Smooth muscle cell (in vitro differentiated cells): ENCODE measurements around the gene KNSTRN. TPM values are rescaled to one million over a fixed set of nuclear protein-coding genes. Genes with fewer than 3 reads are reported as not detected.

Source experiments
- DNase-seq: peaks from one replicate; lab custom pipeline; 2025; ENCODE audit not compliant: unreplicated experiment; lab: John Stamatoyannopoulos, UW
- H2AFZ ChIP-seq: fragments of 200-600 bp; sonication (generic); 2 replicates; pipeline ENCODE4 v1.6.0; 2016; ENCODE audit warnings: antibody characterized with exemption, low read depth, mild to moderate bottlenecking
- H3F3A ChIP-seq: fragments of 200-600 bp; sonication (generic); 2 replicates; pipeline ENCODE4 v1.6.0; 2017; ENCODE audit warnings: antibody characterized with exemption, low read depth
- H3K27ac ChIP-seq: fragments of 200-600 bp; sonication (generic); 2 replicates; pipeline ENCODE4 v1.5.1; 2016; ENCODE audit warnings: low read depth, mild to moderate bottlenecking
- H3K27me3 ChIP-seq: fragments of 200-600 bp; sonication (generic); 2 replicates; pipeline ENCODE4 v1.6.1; 2016; ENCODE audit warnings: low read depth, mild to moderate bottlenecking
- H3K36me3 ChIP-seq: fragments of 200-600 bp; sonication (generic); 2 replicates; pipeline ENCODE4 v1.5.1; 2016; ENCODE audit warnings: low read depth
- H3K4me1 ChIP-seq: fragments of 200-600 bp; sonication (generic); 2 replicates; pipeline ENCODE4 v1.5.1; 2016; ENCODE audit warnings: low read depth
- H3K4me2 ChIP-seq: fragments of 200-600 bp; sonication (generic); 2 replicates; pipeline ENCODE4 v1.6.0; 2016; ENCODE audit warnings: mild to moderate bottlenecking
- H3K4me3 ChIP-seq: fragments of 200-600 bp; sonication (generic); 2 replicates; pipeline ENCODE4 v1.5.1; 2016; ENCODE audit warnings: mild to moderate bottlenecking
- H3K79me2 ChIP-seq: fragments of 200-600 bp; sonication (generic); 2 replicates; pipeline ENCODE4 v1.6.0; 2016; ENCODE audit warnings: low read depth, mild to moderate bottlenecking
- H3K9ac ChIP-seq: fragments of 200-600 bp; sonication (generic); 2 replicates; pipeline ENCODE4 v1.6.0; 2016; ENCODE audit warnings: low read depth
- H3K9me3 ChIP-seq: fragments of 200-600 bp; sonication (generic); replicated peaks from 2 replicates; pipeline ENCODE4 v1.5.1; 2016; ENCODE audit warnings: low read depth
- H4K20me1 ChIP-seq: fragments of 200-600 bp; sonication (generic); 2 replicates; pipeline ENCODE4 v1.6.0; 2016; ENCODE audit warnings: low read depth
- CTCF ChIP-seq: fragments of 200-600 bp; sonication (generic); IDR thresholded peaks from 2 replicates; pipeline ENCODE4 v1.5.1; 2017; ENCODE audit warnings: borderline replicate concordance, mild to moderate bottlenecking, antibody characterized with exemption; ENCODE audit not compliant: insufficient read depth, poor library complexity, severe bottlenecking
- WGBS: methylation state at CpG from one replicate; pipeline ENCODE4 v1.1.7; 2016; ENCODE audit warnings: low lambda C conversion rate; 5-methylcytosine and 5-hydroxymethylcytosine counted together
- polyA plus RNA-seq: library from polyadenylated mRNA; unstranded; fragments of >200 nt; fragmentation: Nextera tagmentation; extraction: Ambion mirVana; gene quantifications from 2 replicates; pipeline ENCODE4 v1.2.1, GENCODE V29; 2016
- total RNA-seq: library from RNA; depleted of rRNA; stranded (reverse); fragments of >200 nt; gene quantifications from 2 replicates; pipeline ENCODE4 v1.2.3, GENCODE V29; 2014

KNSTRN gene
- total and polyA plus RNA-seq, 2 experiments from 2014 or later, result 17.3 to 27.0 TPM

- no peak for TF ChIP-seq CTCF
- Histone ChIP-seq H3K9me3 (no peaks in the 10 kb centered on the region), H3K4me2 (peak overlapping the region; percentile 63), H3K9ac (peak overlapping the region; percentile 76), H3F3A (peaks cover 26% of the 10 kb centered on the region), H3K4me3 (no peak overlapping the region), H2AFZ (peak overlapping the region; percentile 57), H4K20me1 (no peaks in the 10 kb centered on the region), H3K4me1 (peaks cover 32% of the 10 kb centered on the region), H3K79me2 (no peaks in the 10 kb centered on the region), H3K27me3 (no peaks in the 10 kb centered on the region), H3K36me3 (no peaks in the 10 kb centered on the region), H3K27ac (peak overlapping the region; percentile 98)
- no peak for DNase-seq
- 62% methylated on average over 7 of the region's 7 CpGs for WGBS
Observed at GRCh38 chr15:40342416-40343320, 39.9 kb upstream of the KNSTRN start.

GRCh38 chr15:40343512-40343911 lies 39.0 kb upstream of the KNSTRN start:
- 21% methylated on average over 10 of the region's 10 CpGs for WGBS
- H3K79me2 ChIP-seq, result no peaks in the 10 kb centered on the region
- DNase-seq, result peak; percentile 46
- no peak overlapping the region for H3K4me3 ChIP-seq
- H3K27ac ChIP-seq, result peak overlapping the region; percentile 98
- H2AFZ ChIP-seq, result no peak overlapping the region
- peaks cover 32% of the 10 kb centered on the region for H3K4me1 ChIP-seq
- peak overlapping the region; percentile 86 for H3K9ac ChIP-seq
- H4K20me1 ChIP-seq, result no peaks in the 10 kb centered on the region
- peaks cover 26% of the 10 kb centered on the region for H3F3A ChIP-seq
- no peaks in the 10 kb centered on the region for H3K27me3 ChIP-seq
- no peaks in the 10 kb centered on the region for H3K36me3 ChIP-seq
- H3K9me3 ChIP-seq, result no peaks in the 10 kb centered on the region
- peak overlapping the region; percentile 63 for H3K4me2 ChIP-seq
- no peak for TF ChIP-seq CTCF

- no peaks in the 10 kb centered on the region for H3K36me3 ChIP-seq
- peaks cover 31% of the 10 kb centered on the region for H3K4me1 ChIP-seq
- H4K20me1 ChIP-seq, result no peaks in the 10 kb centered on the region
- WGBS, result 47% methylated on average over 6 of the region's 6 CpGs
- peaks cover 26% of the 10 kb centered on the region for H3F3A ChIP-seq
- no peak overlapping the region for H2AFZ ChIP-seq
- DNase-seq, result no peak
- H3K27me3 ChIP-seq, result no peaks in the 10 kb centered on the region
- H3K9ac ChIP-seq, result peak overlapping the region; percentile 86
- no peak for TF ChIP-seq CTCF
- no peaks in the 10 kb centered on the region for H3K9me3 ChIP-seq
- no peak overlapping the region for H3K4me3 ChIP-seq
- H3K79me2 ChIP-seq, result no peaks in the 10 kb centered on the region
- H3K27ac ChIP-seq, result peak overlapping the region; percentile 98
- no peak overlapping the region for H3K4me2 ChIP-seq
Observed at GRCh38 chr15:40344217-40344616, 38.3 kb upstream of the KNSTRN start.
